ENCODE results near the gene PGLYRP1.

GRCh38 chr19:46035986-46036743 lies 13.3 kb upstream of the PGLYRP1 start:
- TF ChIP-seq MEIS1 (CRISPR knock-in tag; IDR thresholded peaks at IDR 0.05; ENCODE audit: borderline replicate concordance) = no peak
- no peak for TF ChIP-seq STAT6 (CRISPR knock-in tag; IDR thresholded peaks at IDR 0.05; ENCODE audit: borderline replicate concordance)
- TF ChIP-seq, protein P1, sequence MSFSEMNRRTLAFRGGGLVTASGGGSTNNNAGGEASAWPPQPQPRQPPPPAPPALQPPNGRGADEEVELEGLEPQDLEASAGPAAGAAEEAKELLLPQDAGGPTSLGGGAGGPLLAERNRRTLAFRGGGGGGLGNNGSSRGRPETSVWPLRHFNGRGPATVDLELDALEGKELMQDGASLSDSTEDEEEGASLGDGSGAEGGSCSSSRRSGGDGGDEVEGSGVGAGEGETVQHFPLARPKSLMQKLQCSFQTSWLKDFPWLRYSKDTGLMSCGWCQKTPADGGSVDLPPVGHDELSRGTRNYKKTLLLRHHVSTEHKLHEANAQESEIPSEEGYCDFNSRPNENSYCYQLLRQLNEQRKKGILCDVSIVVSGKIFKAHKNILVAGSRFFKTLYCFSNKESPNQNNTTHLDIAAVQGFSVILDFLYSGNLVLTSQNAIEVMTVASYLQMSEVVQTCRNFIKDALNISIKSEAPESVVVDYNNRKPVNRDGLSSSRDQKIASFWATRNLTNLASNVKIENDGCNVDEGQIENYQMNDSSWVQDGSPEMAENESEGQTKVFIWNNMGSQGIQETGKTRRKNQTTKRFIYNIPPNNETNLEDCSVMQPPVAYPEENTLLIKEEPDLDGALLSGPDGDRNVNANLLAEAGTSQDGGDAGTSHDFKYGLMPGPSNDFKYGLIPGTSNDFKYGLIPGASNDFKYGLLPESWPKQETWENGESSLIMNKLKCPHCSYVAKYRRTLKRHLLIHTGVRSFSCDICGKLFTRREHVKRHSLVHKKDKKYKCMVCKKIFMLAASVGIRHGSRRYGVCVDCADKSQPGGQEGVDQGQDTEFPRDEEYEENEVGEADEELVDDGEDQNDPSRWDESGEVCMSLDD (CRISPR knock-in tag; IDR thresholded peaks at IDR 0.05; ENCODE audit: borderline replicate concordance) = no peak
- no peak for TF ChIP-seq PHF21A (CRISPR knock-in tag; IDR thresholded peaks at IDR 0.05)
- TF ChIP-seq ZNF782 (CRISPR knock-in tag; IDR thresholded peaks at IDR 0.05; ENCODE audit: borderline replicate concordance) = no peak
- TF ChIP-seq POLR2AphosphoS5 (IDR thresholded peaks at IDR 0.05; ENCODE audit: low read depth, low read length) = no peak
- no peak for TF ChIP-seq TARDBP (CRISPR knock-in tag; IDR thresholded peaks at IDR 0.05)
- no peak for TF ChIP-seq ZNF510 (CRISPR knock-in tag; IDR thresholded peaks at IDR 0.05; ENCODE audit: low read depth)
- TF ChIP-seq, protein P2, sequence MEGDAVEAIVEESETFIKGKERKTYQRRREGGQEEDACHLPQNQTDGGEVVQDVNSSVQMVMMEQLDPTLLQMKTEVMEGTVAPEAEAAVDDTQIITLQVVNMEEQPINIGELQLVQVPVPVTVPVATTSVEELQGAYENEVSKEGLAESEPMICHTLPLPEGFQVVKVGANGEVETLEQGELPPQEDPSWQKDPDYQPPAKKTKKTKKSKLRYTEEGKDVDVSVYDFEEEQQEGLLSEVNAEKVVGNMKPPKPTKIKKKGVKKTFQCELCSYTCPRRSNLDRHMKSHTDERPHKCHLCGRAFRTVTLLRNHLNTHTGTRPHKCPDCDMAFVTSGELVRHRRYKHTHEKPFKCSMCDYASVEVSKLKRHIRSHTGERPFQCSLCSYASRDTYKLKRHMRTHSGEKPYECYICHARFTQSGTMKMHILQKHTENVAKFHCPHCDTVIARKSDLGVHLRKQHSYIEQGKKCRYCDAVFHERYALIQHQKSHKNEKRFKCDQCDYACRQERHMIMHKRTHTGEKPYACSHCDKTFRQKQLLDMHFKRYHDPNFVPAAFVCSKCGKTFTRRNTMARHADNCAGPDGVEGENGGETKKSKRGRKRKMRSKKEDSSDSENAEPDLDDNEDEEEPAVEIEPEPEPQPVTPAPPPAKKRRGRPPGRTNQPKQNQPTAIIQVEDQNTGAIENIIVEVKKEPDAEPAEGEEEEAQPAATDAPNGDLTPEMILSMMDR (CRISPR knock-in tag; IDR thresholded peaks at IDR 0.05) = no peak
- no peak for TF ChIP-seq RXRA (CRISPR knock-in tag; IDR thresholded peaks at IDR 0.05)
- no peak for TF ChIP-seq FOXM1 (CRISPR knock-in tag; IDR thresholded peaks at IDR 0.05)
- TF ChIP-seq, protein P3, sequence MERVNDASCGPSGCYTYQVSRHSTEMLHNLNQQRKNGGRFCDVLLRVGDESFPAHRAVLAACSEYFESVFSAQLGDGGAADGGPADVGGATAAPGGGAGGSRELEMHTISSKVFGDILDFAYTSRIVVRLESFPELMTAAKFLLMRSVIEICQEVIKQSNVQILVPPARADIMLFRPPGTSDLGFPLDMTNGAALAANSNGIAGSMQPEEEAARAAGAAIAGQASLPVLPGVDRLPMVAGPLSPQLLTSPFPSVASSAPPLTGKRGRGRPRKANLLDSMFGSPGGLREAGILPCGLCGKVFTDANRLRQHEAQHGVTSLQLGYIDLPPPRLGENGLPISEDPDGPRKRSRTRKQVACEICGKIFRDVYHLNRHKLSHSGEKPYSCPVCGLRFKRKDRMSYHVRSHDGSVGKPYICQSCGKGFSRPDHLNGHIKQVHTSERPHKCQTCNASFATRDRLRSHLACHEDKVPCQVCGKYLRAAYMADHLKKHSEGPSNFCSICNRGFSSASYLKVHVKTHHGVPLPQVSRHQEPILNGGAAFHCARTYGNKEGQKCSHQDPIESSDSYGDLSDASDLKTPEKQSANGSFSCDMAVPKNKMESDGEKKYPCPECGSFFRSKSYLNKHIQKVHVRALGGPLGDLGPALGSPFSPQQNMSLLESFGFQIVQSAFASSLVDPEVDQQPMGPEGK (CRISPR knock-in tag; IDR thresholded peaks at IDR 0.05) = no peak

Measured in HepG2 (cell line).